Keratinocyte (primary cell): Measurements from ENCODE around the gene SPATS2L. TPM values are rescaled to one million over a fixed set of nuclear protein-coding genes. Genes with fewer than 3 reads are reported as not detected.

Source experiments
- DNase-seq: peaks from one replicate; pipeline ENCODE4 v3.0.0-alpha.2; 2011; ENCODE audit warnings: low read depth, missing footprints, low spot score
- FAIRE-seq: peaks from 2 replicates; lab custom pipeline; 2011; peaks lifted over from hg19 to GRCh38; lab: Jason Lieb, UNC
- H2AFZ ChIP-seq: 2 replicates; pipeline ENCODE4 v1.6.0; 2012; ENCODE audit warnings: low read length, control low read depth, inconsistent platforms; ENCODE audit not compliant: control insufficient read depth
- H3K27ac ChIP-seq: 2 replicates; pipeline ENCODE4 v1.5.1; 2011; ENCODE audit warnings: low read length; ENCODE audit not compliant: control insufficient read depth, insufficient read depth
- H3K27me3 ChIP-seq: 3 replicates; pipeline ENCODE4 v1.6.0; 2011; ENCODE audit warnings: low read length; ENCODE audit not compliant: control insufficient read depth, insufficient read depth; ENCODE audit errors: extremely low read depth
- H3K36me3 ChIP-seq, 2 experiments: 2 replicates in 1 of 2; 3 replicates in 1 of 2; pipeline ENCODE4 v1.5.1; 2011; ENCODE audit warnings: low read length in 2 of 2, mild to moderate bottlenecking in 1 of 2; ENCODE audit not compliant: control insufficient read depth in 2 of 2, insufficient read depth in 2 of 2; ENCODE audit errors: extremely low read depth in 1 of 2
- H3K4me1 ChIP-seq: 3 replicates; pipeline ENCODE4 v1.5.1; 2011; ENCODE audit warnings: low read length; ENCODE audit not compliant: control insufficient read depth, insufficient read depth; ENCODE audit errors: extremely low read depth
- H3K4me2 ChIP-seq: 3 replicates; pipeline ENCODE4 v1.6.0; 2011; ENCODE audit warnings: low read depth, low read length; ENCODE audit not compliant: control insufficient read depth, insufficient read depth; ENCODE audit errors: extremely low read depth
- H3K4me3 ChIP-seq, 3 experiments: fragments of 200-600 bp in 1 of 3; sonication (generic) in 1 of 3; 2 replicates in 2 of 3; 3 replicates in 1 of 3; pipeline ENCODE4 v1.5.1; 2011 to 2016; ENCODE audit warnings: low read length in 3 of 3, mild to moderate bottlenecking in 3 of 3, control low read depth in 2 of 3, inconsistent platforms in 1 of 3, low read depth in 1 of 3, mixed read lengths in 1 of 3, mixed run types in 1 of 3, moderate library complexity in 1 of 3; ENCODE audit not compliant: control insufficient read depth in 2 of 3, insufficient read depth in 2 of 3; ENCODE audit errors: extremely low read depth in 1 of 3
- H3K79me2 ChIP-seq: 2 replicates; pipeline ENCODE4 v1.6.0; 2012; ENCODE audit warnings: low read length; ENCODE audit not compliant: control insufficient read depth, insufficient read depth
- H3K9ac ChIP-seq: 3 replicates; pipeline ENCODE4 v1.6.0; 2011; ENCODE audit warnings: low read length; ENCODE audit not compliant: control insufficient read depth, insufficient read depth; ENCODE audit errors: extremely low read depth
- H3K9me1 ChIP-seq: 3 replicates; pipeline ENCODE4 v1.6.0; 2011; ENCODE audit warnings: low read length; ENCODE audit not compliant: control insufficient read depth, insufficient read depth; ENCODE audit errors: extremely low read depth
- H3K9me3 ChIP-seq: 2 replicates; pipeline ENCODE4 v1.5.1; 2012; ENCODE audit warnings: low read depth, low read length; ENCODE audit not compliant: control insufficient read depth
- H4K20me1 ChIP-seq: 3 replicates; pipeline ENCODE4 v1.6.0; 2011; ENCODE audit warnings: low read length; ENCODE audit not compliant: control insufficient read depth, insufficient read depth; ENCODE audit errors: extremely low read depth
- EZH2 ChIP-seq: IDR thresholded peaks from one replicate; pipeline ENCODE4 v1.6.1; 2012; ENCODE audit warnings: inconsistent platforms, mild to moderate bottlenecking, low read length, moderate library complexity
- dilution Hi-C: fragments of 300-500 bp; cut with MboI; formaldehyde crosslinking; loops from one replicate; pipeline ENCODE4 v1.7.0; 2020; ENCODE audit warnings: low sequenced_read_pairs; ENCODE audit not compliant: extremely low pct_ligation_motif_present
- polyA plus RNA-seq, 5 experiments: library from polyadenylated mRNA; depleted of rRNA in 3 of 5; stranded (reverse) in 3 of 5; stranded (forward) in 1 of 5; unstranded in 1 of 5; fragments of >200 nt; gene quantifications; 1 replicate in 1 of 5; 2 replicates in 3 of 5; 3 replicates in 1 of 5; pipeline versions ENCODE4 v1.2.1 to v1.2.3, GENCODE V29; 2011 to 2012; ENCODE audit warnings: missing spikeins in 2 of 5, low read depth in 1 of 5, low replicate concordance in 1 of 5
- TF ChIP-seq, protein P1 (sequence below), 3 experiments: IDR thresholded peaks in 1 of 3; conservative IDR thresholded peaks in 1 of 3; optimal IDR thresholded peaks in 1 of 3; 2 replicates in 2 of 3; 3 replicates in 1 of 3; pipeline versions ENCODE3 to v1.5.1; 2011; ENCODE audit warnings: low read length in 3 of 3, mild to moderate bottlenecking in 3 of 3, moderate library complexity in 2 of 3, control low read depth in 1 of 3, inconsistent platforms in 1 of 3; ENCODE audit not compliant: insufficient read depth in 2 of 3; ENCODE audit errors: extremely low read depth in 1 of 3

SPATS2L gene
- polyA plus RNA-seq, 1 donor (not counting 4 experiments of a cell fraction or from before 2014, with no cell fraction given): 95.3 TPM

- FAIRE-seq (no peak), DNase-seq (no peak)
- Histone ChIP-seq H3K27me3 (no peaks in the 10 kb centered on the region), H3K9me3 (no peaks in the 10 kb centered on the region), H3K4me3 (no peak overlapping the region), H4K20me1 (no peaks in the 10 kb centered on the region), H3K27ac (no peak overlapping the region), H3K4me2 (no peak overlapping the region), H3K79me2 (no peaks in the 10 kb centered on the region), H3K36me3 (peaks cover 9 to 28% of the 10 kb centered on the region in 2 experiments), H3K9ac (no peak overlapping the region), H3K9me1 (no peaks in the 10 kb centered on the region), H2AFZ (no peak overlapping the region), H3K4me1 (no peaks in the 10 kb centered on the region)
- dilution Hi-C loops: no loop called here
- no peak for TF ChIP-seq EZH2
- TF ChIP-seq, protein P1, sequence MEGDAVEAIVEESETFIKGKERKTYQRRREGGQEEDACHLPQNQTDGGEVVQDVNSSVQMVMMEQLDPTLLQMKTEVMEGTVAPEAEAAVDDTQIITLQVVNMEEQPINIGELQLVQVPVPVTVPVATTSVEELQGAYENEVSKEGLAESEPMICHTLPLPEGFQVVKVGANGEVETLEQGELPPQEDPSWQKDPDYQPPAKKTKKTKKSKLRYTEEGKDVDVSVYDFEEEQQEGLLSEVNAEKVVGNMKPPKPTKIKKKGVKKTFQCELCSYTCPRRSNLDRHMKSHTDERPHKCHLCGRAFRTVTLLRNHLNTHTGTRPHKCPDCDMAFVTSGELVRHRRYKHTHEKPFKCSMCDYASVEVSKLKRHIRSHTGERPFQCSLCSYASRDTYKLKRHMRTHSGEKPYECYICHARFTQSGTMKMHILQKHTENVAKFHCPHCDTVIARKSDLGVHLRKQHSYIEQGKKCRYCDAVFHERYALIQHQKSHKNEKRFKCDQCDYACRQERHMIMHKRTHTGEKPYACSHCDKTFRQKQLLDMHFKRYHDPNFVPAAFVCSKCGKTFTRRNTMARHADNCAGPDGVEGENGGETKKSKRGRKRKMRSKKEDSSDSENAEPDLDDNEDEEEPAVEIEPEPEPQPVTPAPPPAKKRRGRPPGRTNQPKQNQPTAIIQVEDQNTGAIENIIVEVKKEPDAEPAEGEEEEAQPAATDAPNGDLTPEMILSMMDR (optimal IDR thresholded peaks at IDR 0.05 in 1 of 3, IDR thresholded peaks at IDR 0.05 in 1 of 3, conservative IDR thresholded peaks at IDR 0.05 in 1 of 3; ENCODE audit: extremely low read depth in 1 of 3, insufficient read depth in 2 of 3, low read length in 3 of 3): peak; percentile 47 to 68 (median 56)
Measured at GRCh38 chr2:200471324-200471848, 164.9 kb downstream of the SPATS2L start.

GRCh38 chr2:200471928-200472645 is 165.6 kb downstream of the SPATS2L start:
- dilution Hi-C loops: no loop called here
- Histone ChIP-seq H3K36me3 (peaks cover 9 to 32% of the 10 kb centered on the region in 2 experiments), H3K4me1 (no peaks in the 10 kb centered on the region), H3K79me2 (no peaks in the 10 kb centered on the region), H2AFZ (no peak overlapping the region), H3K9me3 (no peaks in the 10 kb centered on the region), H3K27ac (no peak overlapping the region), H3K9ac (no peak overlapping the region), H3K4me2 (no peak overlapping the region), H3K4me3 (no peak overlapping the region), H4K20me1 (no peaks in the 10 kb centered on the region), H3K27me3 (no peaks in the 10 kb centered on the region), H3K9me1 (no peaks in the 10 kb centered on the region)
- DNase-seq (no peak), FAIRE-seq (no peak)
- TF ChIP-seq, protein P1 (optimal IDR thresholded peaks at IDR 0.05 in 1 of 3, IDR thresholded peaks at IDR 0.05 in 1 of 3, conservative IDR thresholded peaks at IDR 0.05 in 1 of 3; ENCODE audit: extremely low read depth in 1 of 3, insufficient read depth in 2 of 3, low read length in 3 of 3): no peak
- TF ChIP-seq EZH2: no peak
